ENCODE results near the gene ICOS. TPM values are rescaled to one million over a fixed set of nuclear protein-coding genes. Genes with fewer than 3 reads are reported as not detected.

ICOS gene
- total and polyA plus RNA-seq, 4 donors = 0.02 to 0.17 (median 0.09) TPM; not detected in 1

- H3K9me3 ChIP-seq (ENCODE audit: control insufficient read depth in 4 of 4, low read length in 3 of 4) = no peaks in the 10 kb centered on the region
- no peak overlapping the region for H3K9ac ChIP-seq (ENCODE audit: low read depth in 1 of 2, low read length in 2 of 2)
- H3K27me3 ChIP-seq (ENCODE audit: control insufficient read depth in 4 of 4, insufficient read depth in 4 of 4, low read length in 3 of 4) = no peaks in the 10 kb centered on the region
- TF ChIP-seq MAX (IDR thresholded peaks at IDR 0.05) (no peak), FOXA2 (IDR thresholded peaks at IDR 0.05) (no peak), REST (IDR thresholded peaks at IDR 0.05) (no peak), ATF3 (IDR thresholded peaks at IDR 0.05) (no peak), JUND (IDR thresholded peaks at IDR 0.05) (no peak)
- DNase-seq (ENCODE audit: low spot score) = no peak
- no peaks in the 10 kb centered on the region for H3K36me3 ChIP-seq (ENCODE audit: control insufficient read depth in 4 of 4, insufficient read depth in 3 of 4, low read depth in 1 of 4, low read length in 3 of 4)
- H3K27ac ChIP-seq (ENCODE audit: low read depth in 1 of 2, low read length in 2 of 2) = no peak overlapping the region
- H3K4me1 ChIP-seq (ENCODE audit: control insufficient read depth in 4 of 4, insufficient read depth in 4 of 4, low read length in 3 of 4) = no peaks in the 10 kb centered on the region
- H3K4me3 ChIP-seq (ENCODE audit: low read depth in 1 of 3, low read length in 3 of 3) = no peak overlapping the region
- 90% methylated on average over 1 of the region's 1 CpG for WGBS
These were observed 47.0 kb upstream of the ICOS start for GRCh38 chr2:203889542-203889941.

- Histone ChIP-seq H3K4me1 (ENCODE audit: control insufficient read depth in 4 of 4, insufficient read depth in 4 of 4, low read length in 3 of 4) (no peaks in the 10 kb centered on the region), H3K4me3 (ENCODE audit: low read depth in 1 of 3, low read length in 3 of 3) (no peak overlapping the region), H3K9ac (ENCODE audit: low read depth in 1 of 2, low read length in 2 of 2) (no peak overlapping the region), H3K36me3 (ENCODE audit: control insufficient read depth in 4 of 4, insufficient read depth in 3 of 4, low read depth in 1 of 4, low read length in 3 of 4) (no peaks in the 10 kb centered on the region), H3K9me3 (ENCODE audit: control insufficient read depth in 4 of 4, low read length in 3 of 4) (no peaks in the 10 kb centered on the region), H3K27me3 (ENCODE audit: control insufficient read depth in 4 of 4, insufficient read depth in 4 of 4, low read length in 3 of 4) (no peaks in the 10 kb centered on the region), H3K27ac (ENCODE audit: low read depth in 1 of 2, low read length in 2 of 2) (no peak overlapping the region)
- no peak for DNase-seq (ENCODE audit: low spot score)
- TF ChIP-seq MAX (IDR thresholded peaks at IDR 0.05) (no peak), SP1 (IDR thresholded peaks at IDR 0.05) (no peak), EGR1 (IDR thresholded peaks at IDR 0.05; ENCODE audit: low read depth in 2 of 2) (no peak), CTCF (IDR thresholded peaks at IDR 0.05; ENCODE audit: low read depth, low read length, missing input control) (no peak), ZBTB33 (IDR thresholded peaks at IDR 0.05) (no peak), FOXA2 (IDR thresholded peaks at IDR 0.05) (no peak), RXRA (IDR thresholded peaks at IDR 0.05) (no peak), ATF3 (IDR thresholded peaks at IDR 0.05) (no peak), HNF4G (IDR thresholded peaks at IDR 0.05) (no peak), JUND (IDR thresholded peaks at IDR 0.05) (no peak), YY1 (IDR thresholded peaks at IDR 0.05) (no peak), NR2F2 (IDR thresholded peaks at IDR 0.05) (no peak), GABPA (IDR thresholded peaks at IDR 0.05 in 1 of 2, conservative IDR thresholded peaks at IDR 0.05 in 1 of 2) (no peak), TAF1 (conservative IDR thresholded peaks at IDR 0.05) (no peak), HNF4A (conservative IDR thresholded peaks at IDR 0.05) (no peak), RAD21 (IDR thresholded peaks at IDR 0.05) (no peak), REST (IDR thresholded peaks at IDR 0.05) (no peak)
- 75% methylated on average over 1 of the region's 1 CpG for WGBS
These were observed 46.6 kb upstream of the ICOS start for GRCh38 chr2:203889944-203890343.

Data from liver (tissue), 9 donors.